ENCODE results near the gene PAX8. TPM values are rescaled to one million over a fixed set of nuclear protein-coding genes. Genes with fewer than 3 reads are reported as not detected.

The PAX8 gene
- polyA plus RNA-seq, 1 of the 3 experiments (the other 2 are of a cell fraction), result 0.23 TPM

DNA sequence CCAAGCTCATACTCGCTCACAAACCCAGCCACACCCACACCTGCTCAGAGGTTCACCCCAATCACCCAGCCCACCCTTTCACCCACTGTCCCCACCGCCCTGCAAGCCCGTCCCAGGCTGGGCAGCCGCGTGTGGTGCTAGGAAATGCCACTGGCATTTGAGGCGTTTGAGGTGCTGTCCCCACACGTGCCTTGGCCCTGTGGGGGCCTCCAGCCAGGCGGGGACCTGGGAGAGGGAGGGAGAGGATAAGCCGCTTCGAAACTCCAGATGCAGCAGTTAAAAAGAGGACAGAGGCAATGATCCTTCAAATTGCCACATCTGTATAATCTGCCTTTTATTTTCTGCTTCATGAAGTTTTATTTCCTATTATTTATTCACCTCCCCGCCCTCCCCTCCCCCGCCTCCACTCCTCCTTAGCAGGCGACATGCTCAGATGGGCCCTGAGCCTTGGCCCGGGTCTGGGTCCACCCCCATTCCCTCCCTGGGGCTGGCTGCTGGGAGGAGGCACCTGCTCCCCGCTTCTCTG lies 69.0 kb downstream of the PAX8 start:
- Histone ChIP-seq H3K9me3 (no peaks in the 10 kb centered on the region), H3K79me2 (ENCODE audit: insufficient read depth) (no peaks in the 10 kb centered on the region), H3K27ac (ENCODE audit: low read depth in 2 of 2, low read length in 1 of 2) (no peak overlapping the region), H3F3A (replicated peaks; ENCODE audit: insufficient read depth) (no peaks in the 10 kb centered on the region), H3K4me3 (ENCODE audit: low read depth in 2 of 2, low read length in 1 of 2) (no peak overlapping the region), H3K4me1 (ENCODE audit: control insufficient read depth in 1 of 2, insufficient read depth in 2 of 2, low read depth in 1 of 2, low read length in 1 of 2) (peaks cover 0 to 11% of the 10 kb centered on the region in 2 experiments; a peak in 1 of 4 replicates), H3K27me3 (ENCODE audit: insufficient read depth) (no peaks in the 10 kb centered on the region), H3K36me3 (replicated peaks in 1 of 2; ENCODE audit: control insufficient read depth in 1 of 2, insufficient read depth in 2 of 2, low read length in 1 of 2) (no peaks in the 10 kb centered on the region), H4K20me1 (ENCODE audit: insufficient read depth) (no peaks in the 10 kb centered on the region), H3K4me2 (no peak overlapping the region), H3K9me2 (no peaks in the 10 kb centered on the region), H3K9ac (no peak overlapping the region), H2AFZ (ENCODE audit: low read depth) (no peak overlapping the region)
- CTCF ChIA-PET, result interaction anchor here (1.1 to 4.7 kb wide), 3 partner anchors 10 to 180 kb away, joined by 3 to 39 read pairs (median 9); no protein-coding TSS in a partner anchor
- POLR2A ChIA-PET, result no interaction called here
- TF ChIP-seq ELF1 (IDR thresholded peaks at IDR 0.05), result no peak
- TF ChIP-seq MAX (IDR thresholded peaks at IDR 0.05; ENCODE audit: low read depth), result no peak
- no peak for TF ChIP-seq GABPA (IDR thresholded peaks at IDR 0.05; ENCODE audit: low read depth)
- no peak for TF ChIP-seq CHD2 (IDR thresholded peaks at IDR 0.05; ENCODE audit: low read length, partially characterized antibody)
- TF ChIP-seq POLR2AphosphoS5 (IDR thresholded peaks at IDR 0.05; ENCODE audit: low read depth, low read length), result no peak
- no peak for TF ChIP-seq RCOR1 (IDR thresholded peaks at IDR 0.05; ENCODE audit: low read length)
- 82% methylated on average over 15 of the region's 15 CpGs for WGBS (ENCODE audit: low lambda C conversion rate)
- no peak for DNase-seq

DNA sequence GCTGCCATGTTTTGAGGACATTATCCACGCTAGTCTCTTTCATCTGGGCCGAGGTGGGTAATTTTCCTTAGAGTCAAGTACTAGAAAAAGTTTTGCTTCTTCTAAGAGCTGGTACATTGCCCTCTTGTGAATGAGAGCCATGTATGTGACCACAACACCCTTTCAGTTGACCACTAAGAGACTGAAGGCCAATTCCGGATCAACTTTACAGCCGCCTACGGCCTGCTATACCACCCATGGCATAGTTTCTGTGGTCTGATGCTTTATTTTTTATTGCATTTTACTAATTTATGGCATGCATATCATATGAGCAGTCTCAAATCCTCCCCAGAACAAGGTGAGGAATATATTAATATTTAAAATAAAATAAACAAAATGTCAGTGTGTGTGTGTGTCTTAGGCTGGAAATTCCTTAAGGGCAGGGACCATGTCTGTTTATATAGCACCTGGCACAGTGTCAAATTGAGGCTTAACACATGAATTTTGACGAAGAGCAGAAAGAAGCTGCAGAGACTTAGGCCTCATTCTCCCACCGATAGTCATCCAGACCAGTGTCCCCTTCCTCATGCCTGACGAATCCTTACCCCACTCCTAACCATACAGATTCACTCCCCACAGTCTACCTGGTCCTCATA lies 69.6 kb downstream of the PAX8 start:
- H3F3A ChIP-seq (replicated peaks; ENCODE audit: insufficient read depth), result no peaks in the 10 kb centered on the region
- H3K27me3 ChIP-seq (ENCODE audit: insufficient read depth), result no peaks in the 10 kb centered on the region
- H4K20me1 ChIP-seq (ENCODE audit: insufficient read depth), result no peaks in the 10 kb centered on the region
- H3K9ac ChIP-seq, result no peak overlapping the region
- no peaks in the 10 kb centered on the region for H3K79me2 ChIP-seq (ENCODE audit: insufficient read depth)
- H3K36me3 ChIP-seq (replicated peaks in 1 of 2; ENCODE audit: control insufficient read depth in 1 of 2, insufficient read depth in 2 of 2, low read length in 1 of 2), result no peaks in the 10 kb centered on the region
- ChIA-PET CTCF (interaction anchor here (1.1 to 1.7 kb wide), 3 partner anchors 10 to 181 kb away, joined by 3 to 9 read pairs (median 3); no protein-coding TSS in a partner anchor), POLR2A (no interaction called here)
- no peaks in the 10 kb centered on the region for H3K9me2 ChIP-seq
- TF ChIP-seq PBX3 (IDR thresholded peaks at IDR 0.05) (no peak), RAD21 (IDR thresholded peaks at IDR 0.05; ENCODE audit: low read length) (no peak), FOXJ3 (CRISPR knock-in tag; IDR thresholded peaks at IDR 0.05) (no peak), FOSL2 (IDR thresholded peaks at IDR 0.05; ENCODE audit: borderline replicate concordance, low read depth) (no peak), JUND (IDR thresholded peaks at IDR 0.05) (no peak), TCF12 (IDR thresholded peaks at IDR 0.05) (no peak), GATA2 (CRISPR knock-in tag; IDR thresholded peaks at IDR 0.05) (no peak), ELF1 (IDR thresholded peaks at IDR 0.05) (no peak), FOXM1 (IDR thresholded peaks at IDR 0.05; ENCODE audit: low read depth) (no peak), TEAD4 (IDR thresholded peaks at IDR 0.05; ENCODE audit: borderline replicate concordance, insufficient read depth) (no peak), GABPA (IDR thresholded peaks at IDR 0.05; ENCODE audit: low read depth) (no peak), YY1 (IDR thresholded peaks at IDR 0.05; ENCODE audit: low read depth) (no peak), TAF1 (IDR thresholded peaks at IDR 0.05; ENCODE audit: borderline replicate concordance, low read depth, low read length) (no peak), NRF1 (IDR thresholded peaks at IDR 0.05; ENCODE audit: low read depth, low read length) (no peak), EZH2phosphoT487 (IDR thresholded peaks at IDR 0.05; ENCODE audit: borderline replicate concordance, low read depth) (no peak), EP300 (IDR thresholded peaks at IDR 0.05; ENCODE audit: borderline replicate concordance in 1 of 2, low read depth in 1 of 2, low read length in 1 of 2) (no peak)
- TF ChIP-seq, protein P1, sequence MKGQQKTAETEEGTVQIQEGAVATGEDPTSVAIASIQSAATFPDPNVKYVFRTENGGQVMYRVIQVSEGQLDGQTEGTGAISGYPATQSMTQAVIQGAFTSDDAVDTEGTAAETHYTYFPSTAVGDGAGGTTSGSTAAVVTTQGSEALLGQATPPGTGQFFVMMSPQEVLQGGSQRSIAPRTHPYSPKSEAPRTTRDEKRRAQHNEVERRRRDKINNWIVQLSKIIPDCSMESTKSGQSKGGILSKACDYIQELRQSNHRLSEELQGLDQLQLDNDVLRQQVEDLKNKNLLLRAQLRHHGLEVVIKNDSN (IDR thresholded peaks at IDR 0.05; ENCODE audit: borderline replicate concordance, low read depth), result no peak
- H3K4me3 ChIP-seq (ENCODE audit: low read depth in 2 of 2, low read length in 1 of 2), result no peak overlapping the region
- H2AFZ ChIP-seq (ENCODE audit: low read depth), result no peak overlapping the region
- H3K9me3 ChIP-seq, result no peaks in the 10 kb centered on the region
- no peak overlapping the region for H3K27ac ChIP-seq (ENCODE audit: low read depth in 2 of 2, low read length in 1 of 2)
- H3K4me1 ChIP-seq (ENCODE audit: control insufficient read depth in 1 of 2, insufficient read depth in 2 of 2, low read depth in 1 of 2, low read length in 1 of 2), result peaks cover 0 to 11% of the 10 kb centered on the region in 2 experiments; a peak in 1 of 4 replicates
- 73% methylated on average over 8 of the region's 8 CpGs for whole genome bisulfite sequencing (ENCODE audit: low lambda C conversion rate)
- no peak for DNase-seq
- no peak overlapping the region for H3K4me2 ChIP-seq
